WI38 (cell line): ENCODE measurements around the gene GFPT2.

ENCODE experiments used
- H3K4me3 ChIP-seq: 2 replicates; pipeline ENCODE4 v1.5.1; 2011; ENCODE audit warnings: low read depth, mild to moderate bottlenecking, control low read depth, low read length
- TF ChIP-seq, protein P1 (sequence below): IDR thresholded peaks from 2 replicates; pipeline ENCODE4 v1.5.1; 2012; ENCODE audit warnings: low read depth, mild to moderate bottlenecking, control low read depth, low read length

GFPT2 gene

DNA sequence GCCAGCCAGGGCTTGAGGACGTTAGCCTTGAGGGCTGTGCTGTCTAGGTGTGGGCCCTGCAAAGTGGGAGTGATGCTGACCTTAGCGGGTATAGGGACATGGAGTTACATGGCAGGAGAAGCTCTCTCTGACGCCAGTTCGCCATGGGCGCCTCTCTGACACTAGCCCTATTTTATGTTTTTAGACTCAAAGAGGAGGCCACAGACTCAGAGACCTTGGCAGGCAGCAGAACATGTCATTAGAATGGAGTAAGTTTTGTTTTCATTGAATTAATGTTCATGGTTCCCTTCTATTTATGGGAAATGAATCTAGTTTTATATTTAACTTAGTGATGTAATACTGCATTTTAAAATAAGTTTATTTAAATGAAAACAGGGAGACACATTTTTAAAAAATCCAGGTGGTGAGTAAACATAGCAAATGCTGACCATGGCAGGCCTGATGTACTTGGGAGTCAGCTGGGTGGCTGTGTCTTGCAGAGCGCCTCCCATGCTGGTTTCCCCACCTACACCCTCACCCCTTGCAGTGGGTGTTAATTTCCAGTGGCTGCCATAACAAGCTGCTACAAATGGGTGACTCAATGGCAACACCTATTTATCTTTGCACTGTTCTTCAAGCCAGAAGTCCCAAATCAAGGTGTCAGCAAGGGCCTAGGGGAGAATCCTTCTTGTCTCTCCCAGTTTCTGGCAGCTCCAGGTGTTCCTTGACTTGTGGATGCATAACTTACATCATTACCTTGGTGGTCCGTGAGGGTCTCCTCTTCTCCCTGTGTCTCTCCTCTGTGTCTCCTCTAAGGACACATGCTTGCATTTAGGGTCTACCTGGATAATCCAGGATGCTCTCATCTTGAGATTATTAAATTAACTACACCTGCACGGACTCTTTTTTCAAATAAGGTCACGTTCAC, 25.6 kb upstream of the GFPT2 start:
- TF ChIP-seq, protein P1, sequence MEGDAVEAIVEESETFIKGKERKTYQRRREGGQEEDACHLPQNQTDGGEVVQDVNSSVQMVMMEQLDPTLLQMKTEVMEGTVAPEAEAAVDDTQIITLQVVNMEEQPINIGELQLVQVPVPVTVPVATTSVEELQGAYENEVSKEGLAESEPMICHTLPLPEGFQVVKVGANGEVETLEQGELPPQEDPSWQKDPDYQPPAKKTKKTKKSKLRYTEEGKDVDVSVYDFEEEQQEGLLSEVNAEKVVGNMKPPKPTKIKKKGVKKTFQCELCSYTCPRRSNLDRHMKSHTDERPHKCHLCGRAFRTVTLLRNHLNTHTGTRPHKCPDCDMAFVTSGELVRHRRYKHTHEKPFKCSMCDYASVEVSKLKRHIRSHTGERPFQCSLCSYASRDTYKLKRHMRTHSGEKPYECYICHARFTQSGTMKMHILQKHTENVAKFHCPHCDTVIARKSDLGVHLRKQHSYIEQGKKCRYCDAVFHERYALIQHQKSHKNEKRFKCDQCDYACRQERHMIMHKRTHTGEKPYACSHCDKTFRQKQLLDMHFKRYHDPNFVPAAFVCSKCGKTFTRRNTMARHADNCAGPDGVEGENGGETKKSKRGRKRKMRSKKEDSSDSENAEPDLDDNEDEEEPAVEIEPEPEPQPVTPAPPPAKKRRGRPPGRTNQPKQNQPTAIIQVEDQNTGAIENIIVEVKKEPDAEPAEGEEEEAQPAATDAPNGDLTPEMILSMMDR = no peak
- no peak overlapping the region for H3K4me3 ChIP-seq

- no peak overlapping the region for H3K4me3 ChIP-seq
- TF ChIP-seq, protein P1 = no peak
Measured at GRCh38 chr5:180377556-180378197, 24.5 kb upstream of the GFPT2 start.

GRCh38 chr5:180376511-180376910, 23.4 kb upstream of the GFPT2 start:
- no peak overlapping the region for H3K4me3 ChIP-seq
- TF ChIP-seq, protein P1 = no peak

DNA sequence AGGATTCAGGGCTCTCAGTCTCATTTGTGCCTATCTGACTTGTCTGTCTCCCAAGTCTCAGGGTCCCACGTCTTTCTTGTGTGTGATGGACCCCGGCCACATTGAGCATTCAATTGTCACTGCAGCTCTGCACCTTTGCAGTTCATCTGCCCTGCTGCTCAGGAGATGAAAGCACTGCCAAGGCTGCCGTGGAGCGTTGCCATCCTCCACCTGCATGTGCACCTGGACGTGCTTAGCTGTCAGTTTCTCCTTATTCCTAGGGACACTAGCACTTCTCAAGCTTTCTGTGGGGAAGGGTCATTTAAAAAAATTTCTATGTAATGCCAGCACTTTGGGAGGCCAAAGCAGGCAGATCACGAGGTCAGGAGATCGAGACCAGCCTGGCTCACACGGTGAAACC, 22.8 kb upstream of the GFPT2 start:
- H3K4me3 ChIP-seq = no peak overlapping the region
- TF ChIP-seq, protein P1 = no peak

DNA sequence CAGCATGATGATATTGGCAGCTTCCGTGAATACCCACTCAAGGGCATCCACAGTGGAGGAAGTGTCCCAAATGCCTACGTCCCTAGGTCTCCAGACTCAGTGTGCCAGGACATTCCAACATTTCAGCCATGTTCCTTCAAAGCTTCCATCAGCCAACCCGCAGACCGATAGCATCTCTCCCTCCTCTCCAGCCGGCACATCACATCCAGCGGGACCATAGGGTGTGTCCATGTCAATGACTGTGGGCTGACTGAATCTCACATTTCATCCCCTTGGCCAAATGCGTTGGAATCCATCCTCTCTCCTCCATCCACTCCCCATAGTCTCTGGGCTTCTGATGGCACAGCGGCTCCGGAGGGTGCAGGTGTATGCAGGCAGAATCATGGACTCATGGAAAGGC, 22.2 kb upstream of the GFPT2 start:
- TF ChIP-seq, protein P1 = no peak

DNA sequence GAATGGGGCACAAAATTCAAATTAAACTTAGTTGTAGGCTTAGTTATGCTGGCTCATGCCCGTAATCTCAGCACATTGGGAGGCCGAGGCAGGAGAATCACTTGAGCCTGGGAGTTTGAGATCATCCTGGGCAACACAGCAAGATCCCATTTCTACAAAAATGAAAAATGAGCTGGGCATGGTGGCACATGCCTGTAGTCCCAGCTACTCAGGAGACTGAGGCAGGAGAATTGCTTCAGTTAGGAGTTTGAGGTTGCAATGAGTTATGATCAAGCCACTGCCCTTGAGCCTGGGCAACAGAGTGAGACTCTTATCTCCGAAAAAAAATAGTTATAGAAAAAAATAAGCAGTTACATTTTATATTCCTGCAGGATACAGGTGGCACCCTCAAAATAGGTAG, 20.7 kb upstream of the GFPT2 start:
- TF ChIP-seq, protein P1 = no peak
- H3K4me3 ChIP-seq = no peak overlapping the region

More for the DNA sequence above, 22.2 kb upstream of the GFPT2 start:
- no peak overlapping the region for H3K4me3 ChIP-seq

GRCh38 chr5:180373454-180373853, 20.3 kb upstream of the GFPT2 start:
- TF ChIP-seq, protein P1 = no peak
- no peak overlapping the region for H3K4me3 ChIP-seq
